ENCODE measurements around the gene PER2. TPM values are rescaled to one million over a fixed set of nuclear protein-coding genes. Genes with fewer than 3 reads are reported as not detected.

PER2 gene
- total and polyA plus RNA-seq, 2 of the 13 experiments (the other 11 are each of a cell fraction or from before 2014, with no cell fraction given): 5.1 to 9.4 TPM

DNA sequence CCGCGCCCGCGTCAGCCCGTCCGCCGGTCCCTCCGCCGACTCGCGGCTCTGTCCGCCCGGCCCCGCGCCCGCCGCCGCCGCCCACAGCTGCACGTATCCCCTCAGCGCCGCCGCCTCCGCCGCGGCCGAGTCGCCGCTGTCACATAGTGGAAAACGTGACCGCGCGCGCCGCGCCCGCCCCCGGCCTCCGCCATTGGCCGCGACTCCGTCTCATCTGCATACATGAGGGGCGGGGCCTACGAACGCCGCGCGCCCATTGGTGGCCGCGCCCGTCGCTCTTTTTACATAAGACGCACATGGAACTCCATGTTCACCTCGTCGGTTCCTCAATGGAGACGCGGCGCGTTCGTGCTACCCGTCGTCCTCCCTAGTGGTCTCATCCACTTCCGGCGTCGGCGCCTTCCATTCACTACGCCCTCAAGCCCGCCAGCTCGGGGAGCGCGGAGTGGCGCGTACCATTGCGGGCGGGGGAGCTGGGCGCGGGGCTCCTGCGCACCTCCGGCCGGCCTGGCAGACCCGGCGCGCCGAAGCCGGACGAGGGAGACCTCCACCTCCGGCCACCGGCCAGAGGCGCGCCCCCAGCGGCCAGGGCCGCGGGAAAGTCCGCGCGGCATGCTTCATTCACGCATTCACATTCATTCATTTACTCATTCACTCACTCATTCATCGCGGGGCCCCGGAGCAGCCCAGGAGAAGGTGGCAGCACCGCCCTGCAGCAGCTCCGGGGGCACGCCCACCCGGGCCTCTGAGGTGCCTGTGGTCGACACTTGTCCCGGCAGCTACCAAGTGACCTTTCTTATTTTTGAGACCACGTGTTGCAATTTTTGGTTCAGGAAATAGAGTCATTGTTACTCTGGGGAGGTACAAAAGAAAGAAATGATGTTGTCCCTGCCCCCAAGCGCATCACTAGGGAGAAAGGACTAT, 502 bp upstream of the PER2 start (continued):
- TF ChIP-seq SIX4 (CRISPR knock-in tag; IDR thresholded peaks at IDR 0.05): peak; percentile 46; the same call in 1 of the 2 replicates
- TF ChIP-seq SP2 (CRISPR knock-in tag; IDR thresholded peaks at IDR 0.05): peak; percentile 97
- TF ChIP-seq, protein P1, sequence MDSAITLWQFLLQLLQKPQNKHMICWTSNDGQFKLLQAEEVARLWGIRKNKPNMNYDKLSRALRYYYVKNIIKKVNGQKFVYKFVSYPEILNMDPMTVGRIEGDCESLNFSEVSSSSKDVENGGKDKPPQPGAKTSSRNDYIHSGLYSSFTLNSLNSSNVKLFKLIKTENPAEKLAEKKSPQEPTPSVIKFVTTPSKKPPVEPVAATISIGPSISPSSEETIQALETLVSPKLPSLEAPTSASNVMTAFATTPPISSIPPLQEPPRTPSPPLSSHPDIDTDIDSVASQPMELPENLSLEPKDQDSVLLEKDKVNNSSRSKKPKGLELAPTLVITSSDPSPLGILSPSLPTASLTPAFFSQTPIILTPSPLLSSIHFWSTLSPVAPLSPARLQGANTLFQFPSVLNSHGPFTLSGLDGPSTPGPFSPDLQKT (CRISPR knock-in tag; IDR thresholded peaks at IDR 0.05; ENCODE audit: borderline replicate concordance): peak; percentile 45; the same call in 1 of the 2 replicates
- no peak for TF ChIP-seq ZNF598 (CRISPR knock-in tag; IDR thresholded peaks at IDR 0.05; ENCODE audit: borderline replicate concordance)
- TF ChIP-seq, protein P2, sequence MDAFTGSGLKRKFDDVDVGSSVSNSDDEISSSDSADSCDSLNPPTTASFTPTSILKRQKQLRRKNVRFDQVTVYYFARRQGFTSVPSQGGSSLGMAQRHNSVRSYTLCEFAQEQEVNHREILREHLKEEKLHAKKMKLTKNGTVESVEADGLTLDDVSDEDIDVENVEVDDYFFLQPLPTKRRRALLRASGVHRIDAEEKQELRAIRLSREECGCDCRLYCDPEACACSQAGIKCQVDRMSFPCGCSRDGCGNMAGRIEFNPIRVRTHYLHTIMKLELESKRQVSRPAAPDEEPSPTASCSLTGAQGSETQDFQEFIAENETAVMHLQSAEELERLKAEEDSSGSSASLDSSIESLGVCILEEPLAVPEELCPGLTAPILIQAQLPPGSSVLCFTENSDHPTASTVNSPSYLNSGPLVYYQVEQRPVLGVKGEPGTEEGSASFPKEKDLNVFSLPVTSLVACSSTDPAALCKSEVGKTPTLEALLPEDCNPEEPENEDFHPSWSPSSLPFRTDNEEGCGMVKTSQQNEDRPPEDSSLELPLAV (CRISPR knock-in tag; conservative IDR thresholded peaks at IDR 0.05; ENCODE audit: low read depth): no peak
- TF ChIP-seq XRCC5 (optimal IDR thresholded peaks at IDR 0.05; ENCODE audit: low read length): peak; percentile 81
- TF ChIP-seq TSC22D2 (CRISPR knock-in tag; IDR thresholded peaks at IDR 0.05; ENCODE audit: borderline replicate concordance): peak; percentile 69
- TF ChIP-seq NFKB2 (CRISPR knock-in tag; IDR thresholded peaks at IDR 0.05; ENCODE audit: borderline replicate concordance): peak; percentile 65; the same call in 1 of the 2 replicates
- TF ChIP-seq ATM (IDR thresholded peaks at IDR 0.05; ENCODE audit: borderline replicate concordance): peak; percentile 97; the same call in 1 of the 2 replicates
- no peak for TF ChIP-seq ZNF883 (CRISPR knock-in tag; IDR thresholded peaks at IDR 0.05; ENCODE audit: not compliant biosample characterization)
- TF ChIP-seq ZNF446 (CRISPR knock-in tag; IDR thresholded peaks at IDR 0.05): peak; percentile 33; the same call in 1 of the 2 replicates
- TF ChIP-seq ZSCAN31 (CRISPR knock-in tag; IDR thresholded peaks at IDR 0.05; ENCODE audit: low read depth): peak; percentile 81; the same call in 1 of the 2 replicates
- TF ChIP-seq, protein P3, sequence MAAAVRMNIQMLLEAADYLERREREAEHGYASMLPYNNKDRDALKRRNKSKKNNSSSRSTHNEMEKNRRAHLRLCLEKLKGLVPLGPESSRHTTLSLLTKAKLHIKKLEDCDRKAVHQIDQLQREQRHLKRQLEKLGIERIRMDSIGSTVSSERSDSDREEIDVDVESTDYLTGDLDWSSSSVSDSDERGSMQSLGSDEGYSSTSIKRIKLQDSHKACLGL (CRISPR knock-in tag; IDR thresholded peaks at IDR 0.05): no peak
- TF ChIP-seq, protein P4, sequence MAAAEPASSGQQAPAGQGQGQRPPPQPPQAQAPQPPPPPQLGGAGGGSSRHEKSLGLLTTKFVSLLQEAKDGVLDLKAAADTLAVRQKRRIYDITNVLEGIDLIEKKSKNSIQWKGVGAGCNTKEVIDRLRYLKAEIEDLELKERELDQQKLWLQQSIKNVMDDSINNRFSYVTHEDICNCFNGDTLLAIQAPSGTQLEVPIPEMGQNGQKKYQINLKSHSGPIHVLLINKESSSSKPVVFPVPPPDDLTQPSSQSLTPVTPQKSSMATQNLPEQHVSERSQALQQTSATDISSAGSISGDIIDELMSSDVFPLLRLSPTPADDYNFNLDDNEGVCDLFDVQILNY (CRISPR knock-in tag; conservative IDR thresholded peaks at IDR 0.05): peak; percentile 85
- TF ChIP-seq, protein P5, sequence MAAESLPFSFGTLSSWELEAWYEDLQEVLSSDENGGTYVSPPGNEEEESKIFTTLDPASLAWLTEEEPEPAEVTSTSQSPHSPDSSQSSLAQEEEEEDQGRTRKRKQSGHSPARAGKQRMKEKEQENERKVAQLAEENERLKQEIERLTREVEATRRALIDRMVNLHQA (CRISPR knock-in tag; IDR thresholded peaks at IDR 0.05): no peak
- TF ChIP-seq TCF7 (IDR thresholded peaks at IDR 0.05; ENCODE audit: low read depth): 0 out of 2 replicates have a peak, but pooled peaks have one; percentile 46
- TF ChIP-seq KLF9 (CRISPR knock-in tag; IDR thresholded peaks at IDR 0.05; ENCODE audit: low read depth): peak; percentile 61; the same call in 1 of the 2 replicates
- TF ChIP-seq, protein P6, sequence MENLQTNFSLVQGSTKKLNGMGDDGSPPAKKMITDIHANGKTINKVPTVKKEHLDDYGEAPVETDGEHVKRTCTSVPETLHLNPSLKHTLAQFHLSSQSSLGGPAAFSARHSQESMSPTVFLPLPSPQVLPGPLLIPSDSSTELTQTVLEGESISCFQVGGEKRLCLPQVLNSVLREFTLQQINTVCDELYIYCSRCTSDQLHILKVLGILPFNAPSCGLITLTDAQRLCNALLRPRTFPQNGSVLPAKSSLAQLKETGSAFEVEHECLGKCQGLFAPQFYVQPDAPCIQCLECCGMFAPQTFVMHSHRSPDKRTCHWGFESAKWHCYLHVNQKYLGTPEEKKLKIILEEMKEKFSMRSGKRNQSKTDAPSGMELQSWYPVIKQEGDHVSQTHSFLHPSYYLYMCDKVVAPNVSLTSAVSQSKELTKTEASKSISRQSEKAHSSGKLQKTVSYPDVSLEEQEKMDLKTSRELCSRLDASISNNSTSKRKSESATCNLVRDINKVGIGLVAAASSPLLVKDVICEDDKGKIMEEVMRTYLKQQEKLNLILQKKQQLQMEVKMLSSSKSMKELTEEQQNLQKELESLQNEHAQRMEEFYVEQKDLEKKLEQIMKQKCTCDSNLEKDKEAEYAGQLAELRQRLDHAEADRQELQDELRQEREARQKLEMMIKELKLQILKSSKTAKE (CRISPR knock-in tag; IDR thresholded peaks at IDR 0.05; ENCODE audit: borderline replicate concordance): peak; percentile 64; the same call in 1 of the 2 replicates
- no peak for TF ChIP-seq ATRX (CRISPR knock-in tag; IDR thresholded peaks at IDR 0.05; ENCODE audit: borderline replicate concordance)
- peak; percentile 75; the same call in 1 of the 2 replicates for TF ChIP-seq ZSCAN9 (CRISPR knock-in tag; IDR thresholded peaks at IDR 0.05; ENCODE audit: borderline replicate concordance)
- TF ChIP-seq JUNB (CRISPR knock-in tag; IDR thresholded peaks at IDR 0.05; ENCODE audit: borderline replicate concordance): no peak
- peak; percentile 100 for TF ChIP-seq SAP130 (CRISPR knock-in tag; IDR thresholded peaks at IDR 0.05; ENCODE audit: low read depth)
- TF ChIP-seq ZNF205 (CRISPR knock-in tag; IDR thresholded peaks at IDR 0.05): no peak
